ENCODE data around the gene NHS.

- TF ChIP-seq POLR2A (IDR thresholded peaks at IDR 0.05), result no peak
- TF ChIP-seq CTCF (IDR thresholded peaks at IDR 0.05), result no peak
Measured at GRCh38 chrX:17592117-17592516, 217.1 kb downstream of the NHS start.

Measured in thyroid gland (tissue), 4 donors.